ENCODE data around the gene PPFIBP2. TPM values are rescaled to one million over a fixed set of nuclear protein-coding genes. Genes with fewer than 3 reads are reported as not detected.

Gene PPFIBP2
- total and polyA plus RNA-seq, 12 donors = 11.4 to 36.5 (median 21.1) TPM

- intact Hi-C loops (cut with DNase I) = no loop called here
- Histone ChIP-seq H3K4me3 (no peak overlapping the region), H3K27me3 (no peaks in the 10 kb centered on the region), H3K4me1 (replicated peaks in 1 of 2) (no peaks in the 10 kb centered on the region), H3K36me3 (replicated peaks in 1 of 2) (no peaks in the 10 kb centered on the region), H3K9me3 (replicated peaks in 1 of 3) (no peaks in the 10 kb centered on the region), H3K27ac (no peak overlapping the region)
- WGBS, 4 donors = 71 to 78% (median 77%) methylated on average over 5 of the region's 5 CpGs
- DNase-seq = no peak
- TF ChIP-seq CTCF (IDR thresholded peaks at IDR 0.05) (no peak), POLR2A (IDR thresholded peaks at IDR 0.05) (no peak)
Observed at GRCh38 chr11:7605186-7605943, 91.6 kb downstream of the PPFIBP2 start.

GRCh38 chr11:7606496-7606895, 92.7 kb downstream of the PPFIBP2 start:
- no peaks in the 10 kb centered on the region for H3K4me1 ChIP-seq (replicated peaks in 1 of 2)
- H3K9me3 ChIP-seq (replicated peaks in 1 of 3) = no peaks in the 10 kb centered on the region
- H3K4me3 ChIP-seq = no peak overlapping the region
- no peaks in the 10 kb centered on the region for H3K36me3 ChIP-seq (replicated peaks in 1 of 2)
- TF ChIP-seq POLR2A (IDR thresholded peaks at IDR 0.05) = no peak
- no peak for TF ChIP-seq CTCF (IDR thresholded peaks at IDR 0.05)
- no peak overlapping the region for H3K27ac ChIP-seq
- intact Hi-C loops (cut with DNase I) = no loop called here
- no peaks in the 10 kb centered on the region for H3K27me3 ChIP-seq
- no peak for DNase-seq

GRCh38 chr11:7609015-7609414, 95.2 kb downstream of the PPFIBP2 start:
- no peak for DNase-seq
- Histone ChIP-seq H3K4me3 (no peak overlapping the region), H3K36me3 (replicated peaks in 1 of 2) (no peaks in the 10 kb centered on the region), H3K27me3 (no peaks in the 10 kb centered on the region), H3K4me1 (replicated peaks in 1 of 2) (no peaks in the 10 kb centered on the region), H3K9me3 (replicated peaks in 1 of 3) (no peaks in the 10 kb centered on the region), H3K27ac (no peak overlapping the region)
- TF ChIP-seq POLR2A (IDR thresholded peaks at IDR 0.05) (no peak), CTCF (IDR thresholded peaks at IDR 0.05) (no peak)
- 58 to 75% (median 69%) methylated on average over 4 of the region's 4 CpGs for WGBS, 4 donors
- intact Hi-C loops (cut with DNase I) = no loop called here

GRCh38 chr11:7609521-7609920, 95.7 kb downstream of the PPFIBP2 start:
- Histone ChIP-seq H3K27me3 (no peaks in the 10 kb centered on the region), H3K36me3 (replicated peaks in 1 of 2) (no peaks in the 10 kb centered on the region), H3K4me1 (replicated peaks in 1 of 2) (no peaks in the 10 kb centered on the region), H3K27ac (no peak overlapping the region), H3K9me3 (replicated peaks in 1 of 3) (no peaks in the 10 kb centered on the region), H3K4me3 (no peak overlapping the region)
- TF ChIP-seq CTCF (IDR thresholded peaks at IDR 0.05) (no peak), POLR2A (IDR thresholded peaks at IDR 0.05) (no peak)
- no peak for DNase-seq
- intact Hi-C loops (cut with DNase I) = no loop called here

All from adrenal gland (tissue), 12 donors.